Neural cell (in vitro differentiated cells): ENCODE results near the gene TP53AIP1. TPM values are rescaled to one million over a fixed set of nuclear protein-coding genes. Genes with fewer than 3 reads are reported as not detected.

Source experiments
- H2AFZ ChIP-seq: fragments of 200-600, 300-800 bp; sonication (generic), shearing (Covaris generic); 2 replicates; pipeline ENCODE4 v1.6.0; 2014; ENCODE audit warnings: low read depth, mild to moderate bottlenecking, antibody characterized with exemption, low read length, moderate library complexity
- H3F3A ChIP-seq: fragments of 200-600 bp; shearing (Covaris generic); 2 replicates; pipeline ENCODE4 v1.6.1; 2016; ENCODE audit warnings: mild to moderate bottlenecking, moderate library complexity, mixed read lengths, antibody characterized with exemption, low read length; ENCODE audit not compliant: insufficient read depth, poor library complexity, severe bottlenecking
- H3K27ac ChIP-seq: fragments of 200-600, 300-800 bp; sonication (generic), shearing (Covaris generic); 2 replicates; pipeline ENCODE4 v1.5.1; 2014; ENCODE audit warnings: mild to moderate bottlenecking, low read length, moderate library complexity
- H3K27me3 ChIP-seq: fragments of 300-800, 200-600 bp; sonication (generic), shearing (Covaris generic); 2 replicates; pipeline ENCODE4 v1.6.0; 2014; ENCODE audit warnings: mild to moderate bottlenecking, low read depth, low read length, moderate library complexity; ENCODE audit not compliant: insufficient read depth
- H3K36me3 ChIP-seq: fragments of 300-800, 200-600 bp; sonication (generic), shearing (Covaris generic); 2 replicates; pipeline ENCODE4 v1.5.1; 2014; ENCODE audit warnings: mild to moderate bottlenecking, antibody characterized with exemption, low read length, moderate library complexity; ENCODE audit not compliant: insufficient read depth
- H3K4me2 ChIP-seq: fragments of 300-800, 200-600 bp; sonication (generic), shearing (Covaris generic); 2 replicates; pipeline ENCODE4 v1.6.0; 2014; ENCODE audit warnings: mild to moderate bottlenecking, low read length
- H3K4me3 ChIP-seq: fragments of 300-800, 200-600 bp; sonication (generic), shearing (Covaris generic); 2 replicates; pipeline ENCODE4 v1.5.1; 2014; ENCODE audit warnings: mild to moderate bottlenecking, low read length, moderate library complexity
- H3K79me2 ChIP-seq: fragments of 200-600 bp; shearing (Covaris generic); replicated peaks from 2 replicates; pipeline ENCODE4 v1.6.0; 2014; ENCODE audit warnings: mild to moderate bottlenecking, low read length, moderate library complexity; ENCODE audit not compliant: insufficient read depth
- H3K9ac ChIP-seq: fragments of 300-800, 200-600 bp; sonication (generic), shearing (Covaris generic); 2 replicates; pipeline ENCODE4 v1.6.1; 2016; ENCODE audit warnings: mild to moderate bottlenecking, low read length, mixed read lengths
- H3K9me2 ChIP-seq: fragments of 200-600 bp; shearing (Covaris generic); 2 replicates; pipeline ENCODE4 v1.6.1; 2016; ENCODE audit warnings: mild to moderate bottlenecking, low read length, mixed read lengths; ENCODE audit not compliant: insufficient read depth
- H3K9me3 ChIP-seq: fragments of 200-600, 300-800 bp; sonication (generic), shearing (Covaris generic); 2 replicates; pipeline ENCODE4 v1.6.1; 2016; ENCODE audit warnings: mild to moderate bottlenecking, mixed run types, low read length, moderate library complexity, mixed read lengths
- H4K20me1 ChIP-seq: fragments of 200-600 bp; shearing (Covaris generic); 2 replicates; pipeline ENCODE4 v1.6.1; 2016; ENCODE audit warnings: mild to moderate bottlenecking, mixed run types; ENCODE audit not compliant: insufficient read depth
- CTCF ChIP-seq: fragments of 450-650 bp; IDR thresholded peaks from 2 replicates; pipeline ENCODE4 v1.5.1; 2014; ENCODE audit warnings: antibody characterized with exemption, mild to moderate bottlenecking, moderate library complexity; ENCODE audit not compliant: poor library complexity, severe bottlenecking
- EP300 ChIP-seq: fragments of 450-650 bp; conservative IDR thresholded peaks from 2 replicates; pipeline ENCODE4 v1.6.1; 2014; ENCODE audit warnings: antibody characterized with exemption, mild to moderate bottlenecking, moderate library complexity; ENCODE audit not compliant: poor library complexity, severe bottlenecking
- EZH2 ChIP-seq: fragments of 200-600, 300-800 bp; shearing (Covaris generic), sonication (generic); IDR thresholded peaks from 2 replicates; pipeline ENCODE4 v1.6.1; 2014; ENCODE audit warnings: antibody characterized with exemption, low read length, borderline replicate concordance, mild to moderate bottlenecking; ENCODE audit not compliant: insufficient read depth, poor library complexity, severe bottlenecking
- MXI1 ChIP-seq: fragments of 450-650 bp; conservative IDR thresholded peaks from 2 replicates; pipeline ENCODE4 v1.6.1; 2014; ENCODE audit warnings: antibody characterized with exemption, mild to moderate bottlenecking; ENCODE audit not compliant: poor library complexity, severe bottlenecking
- POLR2AphosphoS5 ChIP-seq: IDR thresholded peaks from 2 replicates; pipeline ENCODE4 v1.6.1; 2012
- RAD21 ChIP-seq: fragments of 450-650 bp; conservative IDR thresholded peaks from 2 replicates; pipeline ENCODE4 v1.6.1; 2014; ENCODE audit warnings: antibody characterized with exemption, mild to moderate bottlenecking, moderate library complexity
- SMC3 ChIP-seq: fragments of 450-650 bp; conservative IDR thresholded peaks from 2 replicates; pipeline ENCODE4 v1.6.1; 2014; ENCODE audit warnings: antibody characterized with exemption, mild to moderate bottlenecking, moderate library complexity; ENCODE audit not compliant: poor library complexity
- TAF1 ChIP-seq: IDR thresholded peaks from 2 replicates; pipeline ENCODE4 v1.6.1; 2012; ENCODE audit warnings: low read depth
- polyA plus RNA-seq: library from polyadenylated mRNA; depleted of rRNA; stranded (reverse); fragments of >200 nt; gene quantifications from 2 replicates; pipeline ENCODE4 v1.2.3, GENCODE V29; 2014
- TF ChIP-seq, protein P1 (sequence below): IDR thresholded peaks from 2 replicates; pipeline ENCODE4 v1.6.1; 2012; ENCODE audit warnings: borderline replicate concordance

Gene TP53AIP1
- polyA plus RNA-seq, 1 donor from 2014 or later: 0.68 TPM

GRCh38 chr11:128898580-128899344, 43.9 kb downstream of the TP53AIP1 start:
- H3K36me3 ChIP-seq: no peaks in the 10 kb centered on the region
- peaks cover 44% of the 10 kb centered on the region for H3K27me3 ChIP-seq
- no peak overlapping the region for H3K4me2 ChIP-seq
- H3K9ac ChIP-seq: no peak overlapping the region
- H2AFZ ChIP-seq: no peak overlapping the region
- H4K20me1 ChIP-seq: no peaks in the 10 kb centered on the region
- H3K4me3 ChIP-seq: no peak overlapping the region
- no peaks in the 10 kb centered on the region for H3F3A ChIP-seq
- H3K9me3 ChIP-seq: no peaks in the 10 kb centered on the region
- no peak for TF ChIP-seq EP300
- no peak for TF ChIP-seq RAD21
- TF ChIP-seq SMC3: no peak
- TF ChIP-seq MXI1: no peak
- no peak for TF ChIP-seq EZH2
- TF ChIP-seq, protein P1, sequence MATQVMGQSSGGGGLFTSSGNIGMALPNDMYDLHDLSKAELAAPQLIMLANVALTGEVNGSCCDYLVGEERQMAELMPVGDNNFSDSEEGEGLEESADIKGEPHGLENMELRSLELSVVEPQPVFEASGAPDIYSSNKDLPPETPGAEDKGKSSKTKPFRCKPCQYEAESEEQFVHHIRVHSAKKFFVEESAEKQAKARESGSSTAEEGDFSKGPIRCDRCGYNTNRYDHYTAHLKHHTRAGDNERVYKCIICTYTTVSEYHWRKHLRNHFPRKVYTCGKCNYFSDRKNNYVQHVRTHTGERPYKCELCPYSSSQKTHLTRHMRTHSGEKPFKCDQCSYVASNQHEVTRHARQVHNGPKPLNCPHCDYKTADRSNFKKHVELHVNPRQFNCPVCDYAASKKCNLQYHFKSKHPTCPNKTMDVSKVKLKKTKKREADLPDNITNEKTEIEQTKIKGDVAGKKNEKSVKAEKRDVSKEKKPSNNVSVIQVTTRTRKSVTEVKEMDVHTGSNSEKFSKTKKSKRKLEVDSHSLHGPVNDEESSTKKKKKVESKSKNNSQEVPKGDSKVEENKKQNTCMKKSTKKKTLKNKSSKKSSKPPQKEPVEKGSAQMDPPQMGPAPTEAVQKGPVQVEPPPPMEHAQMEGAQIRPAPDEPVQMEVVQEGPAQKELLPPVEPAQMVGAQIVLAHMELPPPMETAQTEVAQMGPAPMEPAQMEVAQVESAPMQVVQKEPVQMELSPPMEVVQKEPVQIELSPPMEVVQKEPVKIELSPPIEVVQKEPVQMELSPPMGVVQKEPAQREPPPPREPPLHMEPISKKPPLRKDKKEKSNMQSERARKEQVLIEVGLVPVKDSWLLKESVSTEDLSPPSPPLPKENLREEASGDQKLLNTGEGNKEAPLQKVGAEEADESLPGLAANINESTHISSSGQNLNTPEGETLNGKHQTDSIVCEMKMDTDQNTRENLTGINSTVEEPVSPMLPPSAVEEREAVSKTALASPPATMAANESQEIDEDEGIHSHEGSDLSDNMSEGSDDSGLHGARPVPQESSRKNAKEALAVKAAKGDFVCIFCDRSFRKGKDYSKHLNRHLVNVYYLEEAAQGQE: no peak
- TF ChIP-seq POLR2AphosphoS5: no peak
- no peak for TF ChIP-seq TAF1
- no peaks in the 10 kb centered on the region for H3K9me2 ChIP-seq
- H3K27ac ChIP-seq: no peak overlapping the region
- H3K79me2 ChIP-seq: no peaks in the 10 kb centered on the region

GRCh38 chr11:128897826-128898225, 44.8 kb downstream of the TP53AIP1 start:
- Histone ChIP-seq H3K27me3 (peaks cover 36% of the 10 kb centered on the region), H3K27ac (no peak overlapping the region), H2AFZ (no peak overlapping the region), H3F3A (no peaks in the 10 kb centered on the region), H3K9ac (no peak overlapping the region), H3K4me2 (no peak overlapping the region), H3K36me3 (no peaks in the 10 kb centered on the region), H3K79me2 (no peaks in the 10 kb centered on the region), H3K9me2 (no peaks in the 10 kb centered on the region), H3K9me3 (no peaks in the 10 kb centered on the region), H4K20me1 (no peaks in the 10 kb centered on the region), H3K4me3 (no peak overlapping the region)
- TF ChIP-seq TAF1: no peak

DNA sequence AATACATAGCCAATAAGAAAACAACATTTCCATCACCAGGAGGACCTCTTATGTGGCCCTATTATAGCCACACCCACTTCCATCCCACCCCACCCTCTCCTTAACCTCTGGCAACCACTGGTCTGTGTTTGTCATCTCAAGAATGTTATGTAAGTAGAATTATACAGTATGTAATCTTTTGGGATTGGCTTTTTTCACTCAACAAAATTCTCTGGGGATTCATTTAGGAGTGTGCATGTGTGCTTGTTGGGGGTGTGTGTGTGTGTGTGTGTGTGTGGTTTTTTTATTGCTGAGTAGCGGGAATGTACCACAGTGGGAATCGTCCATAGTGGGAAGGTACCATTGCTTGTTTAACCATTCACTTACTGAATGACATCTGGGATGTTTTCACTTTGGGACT, 46.3 kb downstream of the TP53AIP1 start:
- H3K27me3 ChIP-seq: peaks cover 30% of the 10 kb centered on the region
- H4K20me1 ChIP-seq: no peaks in the 10 kb centered on the region
- H3K36me3 ChIP-seq: no peaks in the 10 kb centered on the region
- H3F3A ChIP-seq: no peaks in the 10 kb centered on the region
- no peaks in the 10 kb centered on the region for H3K9me2 ChIP-seq
- H3K4me3 ChIP-seq: no peak overlapping the region
- H3K9me3 ChIP-seq: no peaks in the 10 kb centered on the region
- no peaks in the 10 kb centered on the region for H3K79me2 ChIP-seq
- no peak overlapping the region for H3K27ac ChIP-seq
- no peak overlapping the region for H2AFZ ChIP-seq
- no peak overlapping the region for H3K4me2 ChIP-seq
- H3K9ac ChIP-seq: no peak overlapping the region
- TF ChIP-seq POLR2AphosphoS5 (no peak), SMC3 (no peak), MXI1 (no peak), TAF1 (no peak), EP300 (no peak), EZH2 (no peak), RAD21 (no peak), CTCF (no peak)
- TF ChIP-seq, protein P1: no peak
